ENCODE data around the gene PARD3B.

Gene PARD3B, protein sequence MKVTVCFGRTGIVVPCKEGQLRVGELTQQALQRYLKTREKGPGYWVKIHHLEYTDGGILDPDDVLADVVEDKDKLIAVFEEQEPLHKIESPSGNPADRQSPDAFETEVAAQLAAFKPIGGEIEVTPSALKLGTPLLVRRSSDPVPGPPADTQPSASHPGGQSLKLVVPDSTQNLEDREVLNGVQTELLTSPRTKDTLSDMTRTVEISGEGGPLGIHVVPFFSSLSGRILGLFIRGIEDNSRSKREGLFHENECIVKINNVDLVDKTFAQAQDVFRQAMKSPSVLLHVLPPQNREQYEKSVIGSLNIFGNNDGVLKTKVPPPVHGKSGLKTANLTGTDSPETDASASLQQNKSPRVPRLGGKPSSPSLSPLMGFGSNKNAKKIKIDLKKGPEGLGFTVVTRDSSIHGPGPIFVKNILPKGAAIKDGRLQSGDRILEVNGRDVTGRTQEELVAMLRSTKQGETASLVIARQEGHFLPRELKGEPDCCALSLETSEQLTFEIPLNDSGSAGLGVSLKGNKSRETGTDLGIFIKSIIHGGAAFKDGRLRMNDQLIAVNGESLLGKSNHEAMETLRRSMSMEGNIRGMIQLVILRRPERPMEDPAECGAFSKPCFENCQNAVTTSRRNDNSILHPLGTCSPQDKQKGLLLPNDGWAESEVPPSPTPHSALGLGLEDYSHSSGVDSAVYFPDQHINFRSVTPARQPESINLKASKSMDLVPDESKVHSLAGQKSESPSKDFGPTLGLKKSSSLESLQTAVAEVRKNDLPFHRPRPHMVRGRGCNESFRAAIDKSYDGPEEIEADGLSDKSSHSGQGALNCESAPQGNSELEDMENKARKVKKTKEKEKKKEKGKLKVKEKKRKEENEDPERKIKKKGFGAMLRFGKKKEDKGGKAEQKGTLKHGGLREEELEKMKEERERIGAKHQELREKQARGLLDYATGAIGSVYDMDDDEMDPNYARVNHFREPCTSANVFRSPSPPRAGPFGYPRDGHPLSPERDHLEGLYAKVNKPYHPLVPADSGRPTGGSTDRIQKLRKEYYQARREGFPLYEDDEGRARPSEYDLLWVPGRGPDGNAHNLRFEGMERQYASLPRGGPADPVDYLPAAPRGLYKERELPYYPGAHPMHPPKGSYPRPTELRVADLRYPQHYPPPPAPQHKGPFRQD (N-terminal part only)

DNA sequence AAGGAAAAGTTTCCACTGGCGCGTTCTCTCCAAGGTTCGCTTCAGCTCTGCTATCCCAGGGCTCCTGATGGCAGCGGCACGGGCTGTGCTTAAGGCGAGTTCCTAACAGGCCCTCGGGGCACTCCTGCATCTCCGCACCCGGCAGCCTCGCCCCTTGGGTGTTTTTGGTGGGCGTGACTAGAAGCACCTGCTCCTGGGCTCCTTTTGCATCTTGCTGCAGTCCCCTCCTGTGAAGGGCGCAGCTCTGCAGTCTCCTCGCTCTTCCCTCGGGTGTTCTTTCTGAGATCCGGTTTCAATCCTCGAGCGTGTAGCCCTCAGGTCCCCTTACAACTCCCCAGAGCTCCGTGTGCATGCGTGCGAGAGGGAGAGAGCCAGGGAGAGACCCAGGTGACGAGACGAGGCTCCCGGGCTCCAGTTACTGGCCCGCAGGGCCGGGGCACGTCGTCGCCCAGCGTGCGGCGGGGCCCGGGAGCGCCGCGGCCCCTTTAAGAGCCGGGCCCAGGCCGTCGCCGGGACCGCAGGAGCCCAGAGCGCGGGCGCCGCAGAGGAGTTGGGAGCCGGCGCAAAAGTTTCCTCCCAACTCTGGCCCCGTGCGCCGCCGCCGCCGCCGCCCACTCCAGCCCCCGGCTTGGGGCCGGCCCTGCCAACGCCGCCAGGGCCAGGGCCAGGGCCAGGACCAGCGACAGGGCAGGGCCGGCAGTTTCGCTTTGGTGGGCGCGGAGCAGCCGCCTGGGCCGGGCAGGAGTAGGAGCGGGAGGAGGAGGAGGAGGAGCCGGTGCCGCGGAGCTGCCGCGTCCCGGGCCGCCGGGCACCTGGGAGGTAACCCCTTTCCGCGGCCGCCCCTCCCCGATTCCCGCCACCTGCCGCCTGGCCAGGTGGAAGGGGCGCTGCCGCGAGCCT lies at the start of gene PARD3B:
Gene PARD3B (plus strand): TSS at position 515 of the 900 bp plus-strand sequence. CDS start 525 bp downstream, outside the sequence.
- peak; percentile 80 for DNase-seq (ENCODE audit: low read depth, low spot score)

DNA sequence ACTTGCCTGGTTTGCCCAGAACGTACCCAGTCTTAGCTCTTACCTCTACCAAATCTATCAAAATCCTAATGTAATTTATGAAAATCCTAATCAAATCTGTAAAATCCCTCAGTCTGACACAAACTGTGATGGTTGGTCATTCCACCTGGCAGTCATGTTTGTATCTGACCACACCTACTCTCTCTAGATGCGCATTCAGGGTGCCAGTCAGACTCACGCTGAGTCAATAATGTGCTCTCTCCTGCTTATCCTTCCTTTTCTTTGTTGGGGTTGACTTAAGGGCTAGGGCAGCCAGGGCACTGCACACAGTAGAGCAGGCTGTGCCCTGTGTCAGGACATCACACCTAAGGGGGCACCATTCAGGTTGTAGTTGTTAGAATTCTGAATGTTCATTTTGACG lies 48.5 kb upstream of the PARD3B start:
- DNase-seq (ENCODE audit: low read depth, low spot score): no peak

DNA sequence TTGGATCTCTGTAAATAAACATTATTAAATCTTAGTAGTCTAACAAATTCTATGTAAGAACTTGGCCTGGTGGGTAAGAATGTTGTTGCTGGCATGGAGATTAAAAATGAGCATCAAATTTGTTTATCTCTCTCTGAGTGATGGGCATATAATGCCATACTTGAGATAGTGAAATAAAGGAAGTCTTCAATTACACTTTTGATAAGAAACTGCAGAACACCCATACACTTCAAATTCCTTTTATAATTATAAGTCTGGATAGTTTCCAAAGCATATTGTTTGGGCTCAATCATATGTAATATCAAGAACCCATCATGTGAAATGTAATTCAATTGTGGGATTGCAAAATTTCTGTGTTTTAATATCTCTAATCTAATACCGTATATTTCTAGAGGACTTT lies 47.4 kb upstream of the PARD3B start:
- no peak for DNase-seq (ENCODE audit: low read depth, low spot score)

DNA sequence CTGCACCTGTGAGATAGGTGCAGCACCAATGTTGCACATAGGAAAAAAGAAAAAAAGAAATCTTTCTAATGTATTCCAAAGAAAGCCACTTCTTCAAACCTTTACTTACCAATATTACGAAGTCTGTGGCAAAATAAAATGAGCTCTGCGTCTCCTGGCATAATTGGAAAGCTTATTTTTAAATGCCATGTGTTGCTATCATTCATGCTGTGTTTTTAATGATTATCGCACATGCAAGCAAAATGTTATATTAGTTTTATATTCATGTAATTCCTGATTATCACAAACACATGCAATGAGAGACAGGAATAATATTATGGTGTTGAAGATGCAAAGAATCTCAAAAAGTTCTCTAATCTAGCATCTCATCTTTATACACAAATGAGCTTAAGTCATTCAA lies 47.0 kb upstream of the PARD3B start:
- DNase-seq (ENCODE audit: low read depth, low spot score): no peak

DNA sequence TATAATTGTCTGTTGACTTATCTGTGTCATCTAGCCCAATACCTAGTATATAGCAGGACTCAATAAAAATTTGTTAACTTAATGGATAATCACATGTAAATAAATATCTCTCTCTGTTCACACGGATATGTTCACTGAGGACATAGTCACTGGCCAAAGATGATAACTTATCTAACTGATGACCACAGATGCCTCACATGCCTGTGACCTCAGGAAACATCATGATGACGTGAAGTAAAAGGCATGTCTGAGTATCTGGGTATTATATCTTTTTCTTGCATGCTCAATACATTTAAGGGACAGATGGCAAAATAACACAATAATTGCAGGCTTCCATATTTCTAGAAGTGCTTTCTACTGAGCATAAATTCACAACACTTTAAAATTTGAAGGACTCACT lies 41.4 kb upstream of the PARD3B start:
- DNase-seq (ENCODE audit: low read depth, low spot score): no peak

DNA sequence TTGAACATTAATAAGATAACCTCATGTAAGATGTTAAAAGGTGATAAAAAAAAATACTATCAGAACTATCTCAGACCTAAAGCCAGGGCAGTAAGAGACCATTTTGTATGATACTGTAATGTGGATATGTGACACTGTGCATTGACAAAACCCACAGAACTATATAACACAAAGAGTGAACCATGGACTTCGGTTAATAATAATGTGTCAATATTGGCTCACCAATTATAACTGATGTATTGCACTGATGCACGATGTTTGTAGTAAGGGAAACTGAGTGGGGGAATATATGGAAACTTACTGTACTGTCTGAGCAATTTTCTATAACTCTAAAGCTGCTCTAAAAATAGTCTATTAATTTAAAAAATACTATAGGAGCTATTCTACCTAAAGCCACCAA lies 40.7 kb upstream of the PARD3B start:
- DNase-seq (ENCODE audit: low read depth, low spot score): no peak

DNA sequence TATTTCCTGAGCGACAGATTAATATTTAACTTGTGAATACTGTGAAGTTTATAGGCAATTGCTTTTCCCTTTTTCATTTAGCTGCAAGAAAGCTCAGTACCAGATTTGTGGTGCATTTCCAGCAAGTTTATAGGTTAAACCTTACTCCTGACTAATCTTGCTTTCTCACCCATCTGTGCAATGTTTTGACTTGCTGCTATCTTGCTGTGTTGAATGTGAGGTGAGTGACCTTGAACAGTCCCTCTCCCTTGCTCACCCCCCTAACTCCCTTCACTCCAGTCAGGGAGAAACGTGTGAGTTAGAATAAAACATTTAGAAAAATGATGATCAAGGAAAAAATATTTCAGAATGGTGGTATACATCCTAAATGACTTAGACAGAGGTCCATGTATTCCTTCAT lies 39.8 kb upstream of the PARD3B start:
- no peak for DNase-seq (ENCODE audit: low read depth, low spot score)

DNA sequence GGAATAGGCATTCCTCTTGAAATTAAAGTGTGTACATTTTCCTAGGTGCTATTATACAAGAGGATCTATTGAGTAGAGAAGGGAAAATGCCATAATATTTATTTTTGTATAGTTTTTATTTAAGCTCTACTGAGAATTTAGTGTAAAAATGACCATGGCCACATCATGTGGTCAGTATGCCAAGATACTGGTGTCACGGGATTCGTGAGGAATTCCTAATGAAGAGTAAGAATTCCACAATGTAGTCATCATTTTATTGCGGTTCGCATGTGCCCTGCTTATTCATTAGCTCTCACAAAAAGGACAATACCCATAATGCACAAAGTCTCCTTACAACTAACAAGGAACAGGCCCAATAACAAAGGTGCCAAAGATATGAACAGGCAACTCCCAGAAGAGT lies 39.3 kb upstream of the PARD3B start:
- no peak for DNase-seq (ENCODE audit: low read depth, low spot score)

DNA sequence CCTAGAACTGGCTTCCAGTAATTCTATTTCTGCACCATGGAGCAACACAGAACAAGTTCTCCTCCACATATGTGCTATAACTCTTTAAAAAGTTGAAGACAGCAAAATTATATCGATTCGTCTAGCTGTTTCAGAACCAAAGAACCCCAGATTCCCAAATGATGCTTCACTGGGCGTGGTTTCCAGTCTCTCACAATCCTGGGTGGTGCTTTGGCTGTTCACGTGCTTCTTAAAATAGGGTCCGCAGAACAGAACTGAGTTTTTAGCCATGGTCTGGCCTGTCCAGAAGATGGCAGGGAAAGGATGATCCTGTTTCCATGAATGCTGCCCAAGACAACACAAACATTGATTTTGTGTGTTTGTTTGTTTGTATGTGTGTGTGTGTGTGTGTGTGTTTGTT lies 37.6 kb upstream of the PARD3B start:
- DNase-seq (ENCODE audit: low read depth, low spot score): no peak

DNA sequence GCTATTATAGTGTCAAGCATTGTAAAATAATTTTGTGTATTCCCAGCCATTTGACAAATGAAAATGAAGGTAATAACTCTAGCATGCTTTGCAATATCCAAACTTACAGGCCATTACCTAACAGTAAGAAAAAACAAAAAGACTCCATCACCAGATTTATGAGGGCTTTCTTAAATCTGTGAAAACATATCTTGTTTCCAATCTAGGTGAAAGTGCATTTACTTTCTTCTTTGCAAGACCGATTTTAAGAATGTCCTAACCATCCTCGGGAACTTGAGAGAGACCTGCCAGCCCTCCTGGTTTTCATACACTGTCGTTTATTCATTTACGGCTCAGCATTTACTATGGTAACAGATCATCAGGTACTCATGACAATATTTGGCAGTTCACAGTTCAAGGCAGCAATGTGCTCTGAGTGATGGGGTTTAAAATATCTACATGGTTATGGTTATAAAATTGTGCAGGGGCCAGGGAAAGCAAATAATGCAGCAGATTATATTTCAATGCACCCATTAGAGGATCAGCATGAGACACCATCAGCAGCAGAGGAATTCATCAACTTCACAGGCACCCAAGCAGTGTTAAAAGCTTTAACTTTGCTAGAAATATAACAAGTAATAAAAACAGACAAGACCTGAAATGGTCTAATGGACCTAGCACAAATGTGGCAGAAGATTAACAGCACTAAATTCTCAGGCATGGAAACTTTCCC lies 34.4 kb upstream of the PARD3B start:
- no peak for DNase-seq (ENCODE audit: low read depth, low spot score)

DNA sequence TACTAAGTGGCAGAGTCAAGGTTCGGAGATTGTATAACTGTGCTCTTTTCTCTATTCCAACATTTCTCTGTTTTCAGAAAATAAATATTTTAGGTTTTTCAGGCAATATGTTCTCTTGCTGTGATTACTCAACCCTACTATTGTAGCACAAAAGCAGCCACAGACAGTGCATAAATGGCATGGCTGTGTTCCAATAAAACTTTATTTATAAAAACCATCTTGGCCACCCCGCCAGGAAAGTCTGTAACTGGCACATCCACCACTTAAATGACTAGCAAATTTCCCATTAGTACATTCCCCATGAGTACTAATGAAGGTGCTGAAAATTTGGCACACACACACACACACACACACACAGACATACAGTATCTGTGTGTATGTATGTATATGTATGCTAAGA lies 30.8 kb upstream of the PARD3B start:
- no peak for DNase-seq (ENCODE audit: low read depth, low spot score)

DNA sequence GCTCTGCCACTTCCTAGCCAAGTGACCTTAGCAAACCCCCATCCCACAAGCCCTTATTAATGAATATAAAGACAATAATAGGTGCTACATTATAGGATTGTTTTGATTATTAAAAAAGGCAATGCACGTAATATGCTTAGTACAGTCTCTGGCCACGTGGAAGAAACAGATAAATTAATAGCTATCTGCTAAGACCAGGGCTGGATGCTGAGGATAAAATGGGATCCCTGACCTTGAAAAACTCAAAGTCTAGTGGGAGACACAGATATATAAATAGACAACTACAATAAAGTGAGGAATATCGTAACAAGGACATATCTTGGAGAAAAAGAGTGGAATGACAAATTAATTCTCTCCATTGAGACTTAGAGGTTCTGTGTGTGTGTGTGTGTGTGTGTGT lies 29.9 kb upstream of the PARD3B start:
- no peak for DNase-seq (ENCODE audit: low read depth, low spot score)

DNA sequence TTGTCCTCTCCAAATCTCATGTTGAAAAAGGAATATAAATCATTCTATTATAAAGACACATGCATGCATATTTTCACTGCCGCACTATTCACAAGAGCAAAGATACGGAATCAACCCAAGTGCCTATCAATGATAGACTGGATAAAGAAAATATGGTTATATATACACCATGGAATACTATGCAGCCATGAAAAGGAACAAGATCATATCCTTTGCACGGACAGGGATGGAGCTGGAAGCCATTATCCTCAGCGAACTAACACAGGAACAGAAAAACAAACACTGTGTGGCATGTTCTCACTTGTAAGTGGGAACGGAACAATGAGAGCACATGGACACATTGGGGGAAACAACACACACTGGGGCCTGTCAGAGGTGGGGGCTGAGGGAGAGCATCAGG lies 28.1 kb upstream of the PARD3B start:
- DNase-seq (ENCODE audit: low read depth, low spot score): no peak

DNA sequence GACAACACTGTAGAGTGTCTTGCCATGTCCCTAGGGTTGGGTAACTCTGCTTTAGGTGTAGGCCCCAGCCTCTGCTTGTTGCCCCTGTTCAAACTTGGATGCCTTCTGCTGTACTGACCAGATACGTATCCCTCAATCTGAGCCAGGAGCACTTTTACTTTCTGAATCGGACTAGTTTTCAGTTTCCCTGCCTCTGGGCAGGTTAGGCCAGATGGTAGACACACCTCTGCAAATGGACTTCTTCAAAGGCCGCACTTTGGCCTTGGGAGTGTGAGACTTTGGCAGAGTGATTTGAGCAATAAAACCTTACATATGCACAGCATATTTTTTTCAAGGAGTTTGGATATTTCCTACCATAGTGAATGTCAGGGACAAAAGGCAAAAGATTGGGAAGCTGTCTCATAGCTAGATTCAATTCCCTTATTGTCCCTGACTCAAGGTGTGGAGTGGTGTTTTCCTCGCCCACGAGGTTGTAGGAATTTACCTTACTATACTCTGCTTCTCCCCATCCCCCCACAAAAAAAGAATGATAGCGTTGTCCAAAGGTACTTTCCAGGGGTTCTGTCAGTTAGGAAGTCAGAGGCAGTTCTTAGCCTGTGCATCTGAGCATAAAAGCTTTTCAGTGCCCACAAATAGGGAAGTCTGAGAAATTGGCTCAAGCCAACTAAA lies 15.3 kb upstream of the PARD3B start:
- DNase-seq (ENCODE audit: low read depth, low spot score): no peak

DNA sequence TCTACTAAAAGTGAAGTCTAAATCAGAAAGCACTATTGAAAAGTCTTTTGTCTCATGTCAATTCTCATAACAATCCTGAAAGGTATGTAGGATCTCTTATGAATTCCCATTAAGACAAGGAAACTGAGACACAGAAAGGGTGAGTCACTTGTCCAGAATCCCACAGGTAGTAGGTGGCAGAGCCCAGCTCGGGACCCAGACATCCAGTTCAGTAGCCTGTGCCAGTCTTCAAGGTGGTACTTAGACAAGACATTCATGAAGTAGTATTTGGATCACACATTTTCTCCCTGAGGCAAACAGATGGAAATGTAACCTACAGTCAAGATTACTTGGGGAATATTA lies 14.8 kb upstream of the PARD3B start:
- no peak for DNase-seq (ENCODE audit: low read depth, low spot score)

DNA sequence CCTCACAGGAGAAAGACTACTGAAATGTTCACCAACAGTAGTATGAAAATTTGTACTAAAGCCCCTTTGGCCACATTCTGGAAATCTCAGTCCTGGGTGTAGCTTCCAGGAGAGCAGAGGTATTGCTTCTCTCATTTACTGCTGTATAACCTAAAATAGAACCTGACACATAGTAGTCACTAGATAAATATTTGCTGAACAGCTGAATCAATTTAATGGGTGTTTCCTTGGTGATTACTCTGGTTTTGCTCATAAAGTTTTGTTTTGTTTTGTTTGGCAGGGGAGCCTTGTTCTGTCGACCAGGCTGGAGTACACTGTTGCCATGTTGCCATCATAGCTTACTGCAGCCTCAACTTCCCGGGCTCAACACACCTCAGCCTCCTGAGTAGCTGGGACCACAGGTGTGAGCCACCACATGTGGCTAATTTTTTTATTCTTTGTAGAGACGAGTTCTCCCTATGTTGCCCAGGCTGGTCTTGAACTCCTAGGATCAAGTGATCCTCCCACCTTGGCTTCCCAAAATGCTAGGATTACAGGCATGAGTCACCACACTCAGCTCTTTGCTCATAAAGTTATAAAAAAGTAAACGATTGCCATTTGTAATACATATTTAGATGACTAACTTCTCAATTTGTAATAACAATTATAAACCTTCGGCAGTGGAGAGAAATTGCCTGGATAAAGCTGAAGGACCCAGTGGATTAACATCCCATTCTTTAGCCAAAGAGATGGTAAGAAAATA lies 11.5 kb upstream of the PARD3B start:
- DNase-seq (ENCODE audit: low read depth, low spot score): no peak

DNA sequence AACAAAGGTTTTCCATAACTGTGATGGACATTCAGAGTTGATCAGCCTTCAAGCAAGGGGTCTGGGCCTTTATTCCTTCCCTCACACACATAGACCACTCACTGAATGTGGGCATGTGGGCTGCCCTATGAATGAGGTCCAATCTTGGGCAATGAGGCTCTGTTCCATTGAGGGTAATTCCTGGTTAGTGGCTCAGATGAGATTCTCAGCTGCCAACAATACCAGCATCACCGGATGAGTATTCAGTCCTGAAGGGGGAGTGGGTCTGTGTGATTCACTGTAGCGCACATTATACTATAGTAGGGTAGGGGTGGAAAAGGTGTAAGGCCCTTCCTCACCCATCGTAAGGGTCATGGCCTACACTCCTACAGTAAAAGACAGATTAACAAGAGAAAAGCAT lies 9.9 kb upstream of the PARD3B start:
- no peak for DNase-seq (ENCODE audit: low read depth, low spot score)

DNA sequence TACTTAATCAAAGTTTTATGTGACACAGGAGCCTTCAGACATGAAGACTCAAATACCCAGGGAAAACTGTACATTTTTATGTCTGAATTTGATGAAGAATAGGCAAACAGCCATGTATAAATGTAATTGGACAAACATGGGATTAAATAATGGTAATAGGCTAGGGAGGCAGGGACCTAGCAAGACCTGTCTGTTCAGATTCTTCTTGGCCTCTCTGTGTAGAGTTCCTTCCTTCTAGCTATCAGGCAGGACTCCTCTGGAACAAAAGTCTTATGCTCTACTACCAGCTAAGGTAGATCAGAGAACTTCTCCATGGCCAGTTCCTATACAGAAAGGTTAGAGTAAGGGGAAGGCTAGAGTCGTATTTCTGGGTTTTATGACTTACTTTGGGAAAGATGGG lies 9.5 kb upstream of the PARD3B start:
- no peak for DNase-seq (ENCODE audit: low read depth, low spot score)

Measured in ELF-1 (cell line).